Effector memory CD8-positive, alpha-beta T cell (primary cell): ENCODE results near the gene ACR.
"Not testable (repeated sequence)": the region's sequence is repeated elsewhere in the genome, so short reads cannot be mapped to it uniquely, and the experiment has no call there.

Experiments
- ATAC-seq: fragments of 150-1000 bp; cut with Tn5 transposase; replicated peaks from 2 replicates; pipeline ENCODE4 v1.10.0; 2021; ENCODE audit warnings: mild to moderate bottlenecking, moderate library complexity
- DNase-seq, 3 experiments: peaks; one replicate each; pipeline ENCODE4 v3.0.0; 2021
- H3K27ac Mint-ChIP-seq, 2 donors: one replicate each; pipeline ENCODE4 v1.8.0; 2022; ENCODE audit warnings: mild to moderate bottlenecking in 2 of 2, mixed read lengths in 2 of 2, moderate library complexity in 2 of 2
- H3K27me3 Mint-ChIP-seq, 2 donors: one replicate each; pipeline ENCODE4 v1.8.0; 2022; ENCODE audit warnings: mixed read lengths in 2 of 2
- H3K36me3 Mint-ChIP-seq: one replicate; pipeline ENCODE4 v1.8.0; 2022; ENCODE audit warnings: mild to moderate bottlenecking, moderate library complexity, mixed read lengths; ENCODE audit not compliant: insufficient read depth
- H3K4me1 Mint-ChIP-seq, 2 donors: one replicate each; pipeline ENCODE4 v1.8.0; 2022; ENCODE audit warnings: low read depth in 2 of 2, mixed read lengths in 2 of 2
- H3K4me3 Mint-ChIP-seq, 2 donors: one replicate each; pipeline ENCODE4 v1.8.0; 2022; ENCODE audit warnings: mild to moderate bottlenecking in 2 of 2, mixed read lengths in 2 of 2, moderate library complexity in 2 of 2
- H3K9me3 Mint-ChIP-seq, 2 donors: one replicate each; pipeline ENCODE4 v1.8.0; 2022; ENCODE audit warnings: mixed read lengths in 2 of 2

Gene ACR

GRCh38 chr22:50738649-50739227 lies 734 bp downstream of the ACR start:
- Mint-ChIP-seq H3K36me3 (no peaks in the 10 kb centered on the region), H3K4me3 (no peak overlapping the region), H3K27me3 (peaks cover 33 to 41% of the 10 kb centered on the region in 2 donors), H3K27ac (no peak overlapping the region), H3K9me3 (no peaks in the 10 kb centered on the region), H3K4me1 (no peaks in the 10 kb centered on the region)
- no peak for DNase-seq
- ATAC-seq: no peak

- Mint-ChIP-seq H3K4me1 (no peaks in the 10 kb centered on the region), H3K36me3 (no peaks in the 10 kb centered on the region), H3K9me3 (no peaks in the 10 kb centered on the region), H3K27me3 (peaks cover 33 to 41% of the 10 kb centered on the region in 2 donors), H3K4me3 (no peak overlapping the region), H3K27ac (no peak overlapping the region)
- DNase-seq: no peak
- no peak for ATAC-seq
Measured at GRCh38 chr22:50739279-50739691, 1.3 kb downstream of the ACR start.

- DNase-seq (no peak), ATAC-seq (no peak)
- H3K4me1 Mint-ChIP-seq: no peaks in the 10 kb centered on the region
- no peaks in the 10 kb centered on the region for H3K36me3 Mint-ChIP-seq
- no peak overlapping the region for H3K4me3 Mint-ChIP-seq
- H3K27ac Mint-ChIP-seq: no peak overlapping the region
- peaks cover 33 to 37% of the 10 kb centered on the region in 2 donors for H3K27me3 Mint-ChIP-seq
- no peaks in the 10 kb centered on the region for H3K9me3 Mint-ChIP-seq
Measured at GRCh38 chr22:50739894-50740293, 1.9 kb downstream of the ACR start.

GRCh38 chr22:50740714-50741113 lies 2.7 kb downstream of the ACR start:
- H3K36me3 Mint-ChIP-seq, H3K4me1 Mint-ChIP-seq, H3K4me3 Mint-ChIP-seq, H3K9me3 Mint-ChIP-seq, DNase-seq, ATAC-seq, H3K27ac Mint-ChIP-seq: not testable (repeated sequence)
- peaks cover 29 to 33% of the 10 kb centered on the region in 2 donors for H3K27me3 Mint-ChIP-seq

GRCh38 chr22:50744424-50744823 lies 6.4 kb downstream of the ACR start:
- H3K27ac Mint-ChIP-seq, H3K9me3 Mint-ChIP-seq, H3K36me3 Mint-ChIP-seq, H3K4me3 Mint-ChIP-seq, ATAC-seq, H3K4me1 Mint-ChIP-seq, DNase-seq: not testable (repeated sequence)
- H3K27me3 Mint-ChIP-seq: peaks cover 5 to 11% of the 10 kb centered on the region in 2 donors

GRCh38 chr22:50747521-50747920 lies 9.5 kb downstream of the ACR start:
- not testable (repeated sequence) for H3K4me3 Mint-ChIP-seq

GRCh38 chr22:50748630-50749029 lies 10.6 kb downstream of the ACR start:
- not testable (repeated sequence) for H3K9me3 Mint-ChIP-seq, H3K4me3 Mint-ChIP-seq, H3K36me3 Mint-ChIP-seq, H3K4me1 Mint-ChIP-seq, DNase-seq, H3K27me3 Mint-ChIP-seq, H3K27ac Mint-ChIP-seq, ATAC-seq

More at GRCh38 chr22:50747521-50747920, 9.5 kb downstream of the ACR start:
- H3K9me3 Mint-ChIP-seq, H3K27ac Mint-ChIP-seq, H3K4me1 Mint-ChIP-seq, H3K36me3 Mint-ChIP-seq, DNase-seq, H3K27me3 Mint-ChIP-seq, ATAC-seq: not testable (repeated sequence)

GRCh38 chr22:50749302-50750074 lies 11.5 kb downstream of the ACR start:
- not testable (repeated sequence) for ATAC-seq, H3K27me3 Mint-ChIP-seq, H3K4me1 Mint-ChIP-seq, DNase-seq, H3K9me3 Mint-ChIP-seq, H3K36me3 Mint-ChIP-seq, H3K4me3 Mint-ChIP-seq, H3K27ac Mint-ChIP-seq

- not testable (repeated sequence) for H3K4me3 Mint-ChIP-seq, H3K4me1 Mint-ChIP-seq, ATAC-seq, H3K27me3 Mint-ChIP-seq, DNase-seq, H3K36me3 Mint-ChIP-seq, H3K9me3 Mint-ChIP-seq, H3K27ac Mint-ChIP-seq
Measured at GRCh38 chr22:50755251-50755650, 17.2 kb downstream of the ACR start.

- H3K36me3 Mint-ChIP-seq, H3K9me3 Mint-ChIP-seq, H3K27me3 Mint-ChIP-seq, ATAC-seq, H3K4me1 Mint-ChIP-seq, DNase-seq: not testable (repeated sequence)
- peak overlapping the region in 1 of 2 donors; percentile 91 for H3K27ac Mint-ChIP-seq
- peak overlapping the region; percentile 93 to 95 for H3K4me3 Mint-ChIP-seq
Measured at GRCh38 chr22:50756406-50756805, 18.4 kb downstream of the ACR start.

GRCh38 chr22:50756949-50757491 lies 19.0 kb downstream of the ACR start:
- H3K9me3 Mint-ChIP-seq, H3K36me3 Mint-ChIP-seq, H3K4me1 Mint-ChIP-seq, H3K27me3 Mint-ChIP-seq: not testable (repeated sequence)
- DNase-seq: peak; percentile 54 to 62 (median 58)
- Mint-ChIP-seq H3K27ac (peak overlapping the region; percentile 91 to 95), H3K4me3 (peak overlapping the region; percentile 93 to 95)
- ATAC-seq: peak; percentile 45

GRCh38 chr22:50759597-50760341 lies 21.8 kb downstream of the ACR start:
- H3K4me3 Mint-ChIP-seq, H3K4me1 Mint-ChIP-seq, H3K27me3 Mint-ChIP-seq, H3K9me3 Mint-ChIP-seq, H3K36me3 Mint-ChIP-seq, ATAC-seq, DNase-seq, H3K27ac Mint-ChIP-seq: not testable (repeated sequence)

- not testable (repeated sequence) for H3K27ac Mint-ChIP-seq, H3K4me1 Mint-ChIP-seq
Measured at GRCh38 chr22:50761829-50762228, 23.8 kb downstream of the ACR start.

More at GRCh38 chr22:50761829-50762228, 23.8 kb downstream of the ACR start:
- not testable (repeated sequence) for DNase-seq, H3K36me3 Mint-ChIP-seq, H3K9me3 Mint-ChIP-seq, ATAC-seq, H3K4me3 Mint-ChIP-seq, H3K27me3 Mint-ChIP-seq
